GM18517 (cell line): ENCODE data around the gene TMED6.
"Not testable (repeated sequence)": the region's sequence is repeated elsewhere in the genome, so short reads cannot be mapped to it uniquely, and the experiment has no call there.

ENCODE experiments used
- ATAC-seq: cut with Tn5 transposase; IDR thresholded peaks from one replicate; pipeline ENCODE4 v1.9.1; 2021; ENCODE audit warnings: mild to moderate bottlenecking, moderate library complexity; ENCODE audit not compliant: unreplicated experiment

The TMED6 gene

DNA sequence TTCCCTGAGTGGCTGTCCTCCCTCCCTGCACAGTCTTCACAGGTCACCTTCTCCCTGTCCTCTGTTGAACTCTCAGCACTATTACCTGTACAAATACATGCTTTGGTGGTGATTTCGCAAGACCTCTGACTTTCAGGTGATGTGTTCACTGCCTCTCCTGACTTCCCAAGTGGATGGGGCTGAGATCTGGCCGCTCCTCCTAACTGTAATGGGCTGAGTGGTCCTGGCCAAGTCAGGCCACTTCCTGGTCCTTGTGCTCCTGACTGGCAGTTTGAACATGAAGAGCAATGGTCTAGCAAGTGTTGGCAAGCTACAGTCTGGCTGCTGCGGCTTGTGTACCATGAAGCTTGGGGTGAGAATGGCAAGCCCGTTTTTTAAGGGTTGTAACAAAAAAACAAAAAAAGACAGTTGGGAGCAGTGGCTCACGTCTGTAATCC is 11.7 kb upstream of the TMED6 start:
- no peak for ATAC-seq

DNA sequence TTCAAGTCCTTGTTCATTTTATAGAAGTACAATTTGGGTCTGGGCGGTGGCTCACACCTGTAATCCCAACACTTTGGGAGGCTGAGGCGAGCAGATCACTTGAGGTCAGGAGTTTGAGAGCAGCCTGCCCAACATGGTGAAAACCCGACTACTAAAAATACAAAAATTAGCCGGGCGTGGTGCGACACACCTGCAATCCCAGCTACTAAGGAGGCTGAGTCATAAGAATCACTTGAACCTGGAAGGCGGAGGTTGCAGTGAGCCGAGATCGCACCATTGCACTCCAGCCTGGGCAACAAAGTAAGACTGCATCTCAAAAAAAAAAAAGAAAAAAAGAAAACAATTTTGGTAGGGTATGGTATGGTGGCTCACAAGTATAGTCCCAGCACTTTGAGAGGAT is 8.5 kb upstream of the TMED6 start:
- not testable (repeated sequence) for ATAC-seq

- ATAC-seq: no peak
Observed at GRCh38 chr16:69350536-69351133, 951 bp downstream of the TMED6 start.

- no peak for ATAC-seq
Observed at GRCh38 chr16:69349536-69349935, 2.0 kb downstream of the TMED6 start.

- no peak for ATAC-seq
Observed at GRCh38 chr16:69348222-69348621, 3.4 kb downstream of the TMED6 start.

- no peak for ATAC-seq
Observed at GRCh38 chr16:69346683-69347082, 4.9 kb downstream of the TMED6 start.

GRCh38 chr16:69345923-69346322 is 5.7 kb downstream of the TMED6 start:
- ATAC-seq: no peak

GRCh38 chr16:69344171-69344570 is 7.4 kb downstream of the TMED6 start:
- no peak for ATAC-seq

DNA sequence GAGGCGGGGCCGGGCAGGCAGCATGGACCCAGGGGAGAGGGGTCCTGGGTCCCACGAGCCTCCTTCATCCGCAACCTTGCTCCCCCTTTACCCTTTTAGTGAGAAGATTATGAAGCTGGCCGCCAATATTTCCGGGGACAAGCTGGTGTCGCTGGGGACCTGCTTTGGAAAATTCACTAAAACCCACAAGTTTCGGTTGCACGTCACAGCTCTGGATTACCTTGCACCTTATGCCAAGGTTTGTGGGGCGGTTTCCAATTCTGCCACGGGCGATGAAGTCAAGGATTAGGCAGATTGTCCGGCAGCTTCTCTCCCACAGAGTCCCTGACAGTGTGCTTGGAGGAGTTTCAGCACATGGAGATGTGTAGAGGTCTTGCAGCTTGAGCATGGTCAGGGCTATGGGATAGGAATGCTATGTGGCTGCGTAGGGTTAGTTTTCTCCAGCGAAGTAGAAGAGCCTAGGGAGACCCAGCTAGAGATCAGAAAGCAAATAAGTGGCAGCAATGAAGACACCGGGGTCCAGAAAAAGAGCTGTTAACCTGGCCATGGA is 11.4 kb downstream of the TMED6 start:
- ATAC-seq: no peak

- peak; percentile 83 for ATAC-seq
Observed at GRCh38 chr16:69339289-69340094, 12.1 kb downstream of the TMED6 start, which contains the start of the genes COG8 and NIP7. Gene COG8 (minus strand): TSS chr16:69339564. CDS start chr16:69339552, 12 bp downstream. Gene NIP7 (plus strand): TSS chr16:69339772. CDS start chr16:69339830, 58 bp downstream.

DNA sequence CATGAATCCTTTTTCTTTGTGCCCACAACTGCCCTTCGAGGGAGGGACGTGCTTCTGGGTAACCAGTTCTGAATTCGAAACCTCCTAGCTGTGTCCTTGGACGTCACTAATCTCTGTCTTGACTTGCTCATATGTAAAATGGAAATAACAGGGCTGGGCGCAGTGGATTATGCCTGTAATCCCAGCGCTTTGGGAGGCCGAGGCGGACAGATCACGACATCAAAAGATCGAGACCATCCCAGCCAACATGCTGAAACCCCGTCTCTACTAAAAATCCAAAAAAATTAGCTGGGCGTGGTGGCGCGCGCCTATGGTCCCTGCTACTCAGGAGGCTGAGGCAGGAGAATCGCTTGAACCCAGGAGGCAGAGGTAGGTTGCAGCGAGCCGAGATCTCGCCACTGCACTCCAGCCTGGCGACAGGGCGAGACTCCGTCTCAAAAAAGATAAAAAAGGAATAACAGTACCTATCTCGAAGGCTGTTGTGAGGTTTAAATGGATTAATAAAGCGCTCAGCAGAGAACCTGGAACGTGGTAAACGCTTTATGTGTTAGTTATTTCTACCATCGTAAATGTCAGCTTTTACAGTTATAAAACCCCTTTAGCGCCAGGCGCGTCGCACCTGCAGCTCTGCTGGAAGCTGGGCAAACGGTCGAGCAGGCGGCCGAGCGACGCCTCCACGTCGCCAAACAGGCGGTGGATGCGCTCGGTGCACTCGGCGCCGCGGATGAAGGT is 12.9 kb downstream of the TMED6 start:
- no peak for ATAC-seq

- ATAC-seq: no peak
Observed at GRCh38 chr16:69334696-69335095, 16.9 kb downstream of the TMED6 start.

GRCh38 chr16:69330286-69331109 is 21.1 kb downstream of the TMED6 start, which contains the start of gene PDF:
Gene PDF (minus strand): TSS chr16:69330588. CDS start chr16:69330570, 18 bp downstream.
- peak; percentile 88 for ATAC-seq

DNA sequence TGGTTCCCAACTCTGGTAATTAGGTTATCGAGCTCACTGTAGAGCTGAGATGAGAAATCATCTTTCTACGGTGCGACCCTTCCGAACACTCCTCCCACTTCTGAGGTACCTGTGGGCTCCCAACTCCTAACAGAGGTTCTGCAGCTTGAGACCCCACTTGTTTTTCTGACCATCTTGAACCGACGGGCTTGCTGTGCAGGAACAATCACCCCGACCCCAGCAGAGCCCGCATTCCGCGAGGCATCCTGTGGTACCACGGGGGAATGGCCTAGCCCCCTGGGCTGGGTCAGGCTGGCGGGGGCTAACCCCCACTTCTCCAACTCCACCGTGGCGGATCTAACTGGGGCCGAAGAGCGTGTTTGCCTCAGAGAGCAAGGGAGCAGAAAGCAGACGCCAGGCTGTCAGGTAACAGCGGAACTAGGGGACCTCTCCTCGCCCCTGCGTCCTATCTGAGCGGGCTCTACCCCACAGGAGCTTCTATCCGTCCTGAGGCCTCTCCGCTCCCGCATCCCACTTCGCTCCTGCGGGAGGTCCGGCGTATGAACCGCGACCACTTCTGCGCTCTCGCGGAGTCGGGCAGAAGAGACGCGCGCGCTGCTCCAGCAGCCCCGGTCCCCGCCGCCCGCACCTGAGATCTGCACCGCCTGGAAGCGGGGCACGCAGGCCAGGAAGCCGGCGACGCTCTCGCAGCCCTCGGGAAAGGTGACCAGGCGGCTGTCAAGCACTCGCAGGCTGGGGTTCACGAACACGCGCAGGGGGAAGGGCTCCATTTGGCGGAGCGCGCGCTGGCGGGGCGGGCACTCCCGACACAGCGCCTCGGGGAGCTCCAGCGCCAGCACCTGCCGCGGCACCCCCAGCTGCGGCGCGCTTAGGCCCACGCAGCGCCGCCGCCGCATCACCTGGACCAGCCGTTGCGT is 22.0 kb downstream of the TMED6 start:
- ATAC-seq: no peak

DNA sequence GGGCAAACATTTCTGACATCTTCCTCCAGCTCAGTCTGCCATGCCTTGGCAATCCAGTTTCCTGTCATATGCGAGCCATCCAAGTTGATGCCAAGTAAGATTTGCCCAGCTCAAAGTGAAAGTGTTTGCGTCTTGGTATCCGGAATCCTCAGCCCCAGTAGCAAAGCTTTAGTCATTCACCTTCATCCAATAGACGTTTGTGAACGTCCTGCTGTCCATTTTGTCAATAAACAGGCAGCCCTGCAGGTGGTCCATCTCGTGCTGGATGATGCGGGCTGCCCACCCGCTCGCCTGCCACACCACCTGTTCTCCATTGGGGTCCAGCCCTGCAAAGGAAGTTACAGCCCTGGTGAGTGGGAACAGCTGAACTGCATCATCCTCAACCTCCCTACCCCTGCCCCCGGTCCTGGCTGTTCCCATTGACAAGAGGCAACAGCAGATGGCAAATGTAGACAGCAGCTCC is 22.7 kb downstream of the TMED6 start:
- ATAC-seq: no peak

GRCh38 chr16:69327585-69328310 is 23.8 kb downstream of the TMED6 start:
- ATAC-seq: no peak

- no peak for ATAC-seq
Observed at GRCh38 chr16:69326172-69326873, 25.3 kb downstream of the TMED6 start.

DNA sequence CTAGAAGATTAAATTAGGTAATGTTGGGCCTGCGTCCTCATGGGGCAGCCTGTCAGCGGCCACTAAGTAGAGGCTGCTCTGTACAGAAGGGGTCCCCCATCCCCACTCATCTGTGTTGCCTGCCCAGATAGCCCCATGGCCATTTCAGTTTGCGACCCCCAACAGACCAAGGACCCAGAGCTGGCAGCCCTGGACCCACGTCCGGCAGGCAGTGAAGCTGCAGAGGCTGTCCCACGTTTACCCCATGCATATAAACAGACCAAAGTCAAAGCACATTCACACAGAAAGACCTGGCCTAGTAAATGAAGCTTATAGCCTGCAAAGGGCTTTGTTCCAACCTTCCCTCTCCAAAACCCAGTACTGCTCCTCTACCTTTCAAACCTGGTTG is 25.8 kb downstream of the TMED6 start:
- no peak for ATAC-seq
